PC-3 (cell line): ENCODE data around the gene AMZ1. TPM values are rescaled to one million over a fixed set of nuclear protein-coding genes. Genes with fewer than 3 reads are reported as not detected.
"Not testable (repeated sequence)": the region's sequence is repeated elsewhere in the genome, so short reads cannot be mapped to it uniquely, and the experiment has no call there.

Experiments used
- ATAC-seq: fragments of 200-7000 bp; cut with Tn5 transposase; 2 replicates; pipeline ENCODE4 v1.9.1; 2020; ENCODE audit warnings: mild to moderate bottlenecking, moderate library complexity
- BruUV-seq: library from RNA; stranded (reverse); fragments of 400-500 nt; replicated peaks from 2 replicates; lab custom pipeline; 2021; lab: Mats Ljungman, UMichigan
- CTCF ChIA-PET: fragments of 300-600 bp; sonication (Branson Sonifier 250); formaldehyde crosslinking; loops from one replicate; lab custom pipeline; 2022; ENCODE audit warnings: antibody characterized with exemption; lab: Charles Lee
- POLR2A ChIA-PET: fragments of 300-600 bp; sonication (Branson Sonifier 250); formaldehyde crosslinking; loops from one replicate; lab custom pipeline; 2022; ENCODE audit warnings: antibody characterized with exemption; ENCODE audit not compliant: unreplicated experiment; lab: Charles Lee
- DNase-seq: peaks from one replicate; pipeline ENCODE4 v3.0.0-alpha.2; 2015
- H2AFZ ChIP-seq: fragments of 300-600 bp; sonication (generic); 2 replicates; pipeline ENCODE4 v1.6.0; 2016; ENCODE audit warnings: antibody characterized with exemption, low read length
- H3F3A ChIP-seq: fragments of 300-600 bp; sonication (generic); one replicate; pipeline ENCODE4 v1.6.0; 2017; ENCODE audit warnings: antibody characterized with exemption, low read length, control low read depth, mild to moderate bottlenecking; ENCODE audit not compliant: unreplicated experiment
- H3K27ac ChIP-seq: fragments of 300-600 bp; sonication (generic); 2 replicates; pipeline ENCODE4 v1.5.1; 2016; ENCODE audit warnings: mild to moderate bottlenecking, low read length
- H3K27me3 ChIP-seq: fragments of 300-600 bp; sonication (generic); 2 replicates; pipeline ENCODE4 v1.6.1; 2016; ENCODE audit warnings: low read length, mixed read lengths
- H3K36me3 ChIP-seq: fragments of 300-600 bp; sonication (generic); 2 replicates; pipeline ENCODE4 v1.6.1; 2016; ENCODE audit warnings: low read depth, mixed run types, low read length, mixed read lengths
- H3K4me1 ChIP-seq: fragments of 300-600 bp; sonication (generic); 2 replicates; pipeline ENCODE4 v1.5.1; 2016; ENCODE audit warnings: low read length; ENCODE audit not compliant: insufficient read depth
- H3K4me2 ChIP-seq: fragments of 300-600 bp; sonication (generic); 2 replicates; pipeline ENCODE4 v1.6.0; 2016; ENCODE audit warnings: low read length
- H3K4me3 ChIP-seq: fragments of 300-600 bp; sonication (generic); 2 replicates; pipeline ENCODE4 v1.5.1; 2016; ENCODE audit warnings: mild to moderate bottlenecking, low read length, mixed read lengths
- H3K79me2 ChIP-seq: fragments of 300-600 bp; sonication (generic); 2 replicates; pipeline ENCODE4 v1.6.1; 2017; ENCODE audit warnings: low read length, mixed read lengths
- H3K9ac ChIP-seq: fragments of 300-600 bp; sonication (generic); 2 replicates; pipeline ENCODE4 v1.6.0; 2016; ENCODE audit warnings: mild to moderate bottlenecking, low read length
- H3K9me2 ChIP-seq: fragments of 300-600 bp; sonication (generic); replicated peaks from 2 replicates; pipeline ENCODE4 v1.6.1; 2016; ENCODE audit warnings: mixed run types, low read length, mixed read lengths
- H3K9me3 ChIP-seq: fragments of 300-600 bp; sonication (generic); 2 replicates; pipeline ENCODE4 v1.6.1; 2016; ENCODE audit warnings: low read length, mixed read lengths
- H4K20me1 ChIP-seq: fragments of 300-600 bp; sonication (generic); 2 replicates; pipeline ENCODE4 v1.6.1; 2016; ENCODE audit warnings: low read length, mixed read lengths
- CTCF ChIP-seq: fragments of 300-600 bp; sonication (generic); conservative IDR thresholded peaks from 2 replicates; pipeline ENCODE4 v1.5.1; 2017; ENCODE audit warnings: antibody characterized with exemption, low read depth, mild to moderate bottlenecking, low read length
- EZH2 ChIP-seq: fragments of 300-600 bp; sonication (generic); IDR thresholded peaks from one replicate; pipeline ENCODE4 v1.6.1; 2017; ENCODE audit warnings: antibody characterized with exemption, mild to moderate bottlenecking, low read length; ENCODE audit not compliant: unreplicated experiment
- EZH2phosphoT487 ChIP-seq: fragments of 300-600 bp; sonication (generic); IDR thresholded peaks from 2 replicates; pipeline ENCODE4 v1.6.1; 2018; ENCODE audit warnings: mild to moderate bottlenecking, antibody characterized with exemption, low read length, borderline replicate concordance
- intact Hi-C: fragments of 100-400 bp; cut with micrococcal nuclease; formaldehyde crosslinking; loops from 2 replicates; pipeline ENCODE4 v1.9.0; 2023
- total RNA-seq: library from RNA; depleted of rRNA; stranded (reverse); fragments of >200 nt; gene quantifications from 2 replicates; pipeline ENCODE4 v1.2.3, GENCODE V29; 2014

Gene AMZ1
- total RNA-seq, 1 experiment from 2014 or later: not detected

DNA sequence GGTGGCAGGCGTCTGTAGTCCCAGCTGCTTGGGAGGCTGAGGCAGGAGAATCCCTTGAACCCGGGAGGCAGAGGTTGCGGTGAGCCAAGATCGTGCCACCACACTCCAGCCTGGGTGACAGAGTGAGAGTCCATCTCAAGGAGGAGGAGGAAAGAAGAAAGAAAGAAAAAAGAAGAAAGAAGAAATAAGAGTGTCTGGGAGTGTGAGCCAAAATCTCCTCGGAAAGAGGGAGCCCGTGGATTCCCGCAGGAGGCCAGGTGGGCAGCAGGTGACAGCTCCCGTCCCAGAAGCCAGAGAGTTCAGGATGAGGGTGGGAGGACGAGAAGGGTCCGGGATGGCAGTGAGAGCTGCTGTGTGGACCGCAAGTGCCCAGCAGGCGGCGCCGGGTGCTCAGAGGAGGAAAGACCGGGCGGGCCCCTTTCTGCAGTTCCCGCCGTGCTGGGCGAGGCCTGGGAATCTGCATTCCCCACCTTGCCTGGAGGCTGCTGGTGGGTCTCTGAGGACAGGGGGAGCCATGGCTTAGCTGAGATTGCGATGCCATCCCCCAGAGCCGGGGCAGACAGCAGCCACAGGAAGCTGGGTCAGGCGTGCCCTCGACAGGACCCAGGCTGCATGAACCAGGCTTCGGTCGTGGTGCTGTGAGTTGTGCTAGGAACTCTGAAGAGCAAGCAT, 17.1 kb upstream of the AMZ1 start:
- CTCF ChIA-PET: interaction anchor here (0.9 to 1.8 kb wide), 2 partner anchors 10 to 40 kb away, joined by 6 to 7 read pairs; no protein-coding TSS in a partner anchor
- Histone ChIP-seq H3K4me2 (peak overlapping the region; percentile 33; the same call in 1 of the 2 replicates), H3K4me3 (no peak overlapping the region), H3K27ac (no peak overlapping the region), H3F3A (no peaks in the 10 kb centered on the region), H3K27me3 (no peaks in the 10 kb centered on the region), H4K20me1 (no peaks in the 10 kb centered on the region), H2AFZ (0 out of 2 replicates have a peak overlapping the region, but pooled peaks have one; percentile 43), H3K36me3 (no peaks in the 10 kb centered on the region), H3K9me3 (no peaks in the 10 kb centered on the region), H3K9ac (no peak overlapping the region), H3K79me2 (no peaks in the 10 kb centered on the region), H3K9me2 (no peaks in the 10 kb centered on the region), H3K4me1 (no peaks in the 10 kb centered on the region)
- intact Hi-C loops: no loop called here
- DNase-seq (peak; percentile 69), ATAC-seq (peak; percentile 97)
- BruUV-seq: no TSS peak
- no peak for TF ChIP-seq EZH2phosphoT487
- peak; percentile 80 for TF ChIP-seq CTCF
- no peak for TF ChIP-seq EZH2
- POLR2A ChIA-PET: no interaction called here

GRCh38 chr7:2673214-2673613, 14.8 kb upstream of the AMZ1 start:
- H3K9me3 ChIP-seq, H3K9ac ChIP-seq, ATAC-seq, H2AFZ ChIP-seq, H3K27ac ChIP-seq, BruUV-seq, H3K4me3 ChIP-seq, H4K20me1 ChIP-seq, H3F3A ChIP-seq, intact Hi-C loops, H3K9me2 ChIP-seq, DNase-seq, H3K27me3 ChIP-seq, H3K4me2 ChIP-seq, H3K4me1 ChIP-seq, CTCF ChIA-PET, POLR2A ChIA-PET, H3K79me2 ChIP-seq, H3K36me3 ChIP-seq: not testable (repeated sequence)

- TF ChIP-seq CTCF (no peak), EZH2 (no peak), EZH2phosphoT487 (no peak)
- ATAC-seq: no peak
Observed at GRCh38 chr7:2673934-2674333, 14.1 kb upstream of the AMZ1 start.

More at GRCh38 chr7:2673934-2674333, 14.1 kb upstream of the AMZ1 start:
- Histone ChIP-seq H3K27ac (no peak overlapping the region), H3K36me3 (no peaks in the 10 kb centered on the region), H3K9me2 (no peaks in the 10 kb centered on the region), H3F3A (no peaks in the 10 kb centered on the region), H3K79me2 (no peaks in the 10 kb centered on the region), H2AFZ (no peak overlapping the region), H4K20me1 (no peaks in the 10 kb centered on the region), H3K4me2 (no peak overlapping the region), H3K9me3 (no peaks in the 10 kb centered on the region), H3K9ac (no peak overlapping the region), H3K4me3 (no peak overlapping the region), H3K4me1 (no peaks in the 10 kb centered on the region), H3K27me3 (no peaks in the 10 kb centered on the region)
- no TSS peak for BruUV-seq
- DNase-seq: no peak
- POLR2A ChIA-PET: no interaction called here
- CTCF ChIA-PET: no interaction called here
- intact Hi-C loops: no loop called here
